AG09309 (cell line): ENCODE measurements around the gene GPR15LG.

Experiments used
- DNase-seq: peaks from one replicate; pipeline ENCODE4 v3.0.0-alpha.2; 2010; ENCODE audit warnings: low read depth
- H3K4me3 ChIP-seq: 2 replicates; pipeline ENCODE4 v1.5.1; 2011; ENCODE audit warnings: mild to moderate bottlenecking, low read depth, low read length, moderate library complexity; ENCODE audit not compliant: control insufficient read depth
- CTCF ChIP-seq: IDR thresholded peaks from 2 replicates; pipeline ENCODE4 v1.5.1; 2011; ENCODE audit warnings: mild to moderate bottlenecking, low read depth, low read length, inconsistent platforms; ENCODE audit not compliant: insufficient read depth, control insufficient read depth; ENCODE audit errors: missing control alignments

GPR15LG gene

GRCh38 chr10:84217746-84218145 is 44.1 kb downstream of the GPR15LG start:
- no peak for DNase-seq
- TF ChIP-seq CTCF, result no peak
- no peak overlapping the region for H3K4me3 ChIP-seq

DNA sequence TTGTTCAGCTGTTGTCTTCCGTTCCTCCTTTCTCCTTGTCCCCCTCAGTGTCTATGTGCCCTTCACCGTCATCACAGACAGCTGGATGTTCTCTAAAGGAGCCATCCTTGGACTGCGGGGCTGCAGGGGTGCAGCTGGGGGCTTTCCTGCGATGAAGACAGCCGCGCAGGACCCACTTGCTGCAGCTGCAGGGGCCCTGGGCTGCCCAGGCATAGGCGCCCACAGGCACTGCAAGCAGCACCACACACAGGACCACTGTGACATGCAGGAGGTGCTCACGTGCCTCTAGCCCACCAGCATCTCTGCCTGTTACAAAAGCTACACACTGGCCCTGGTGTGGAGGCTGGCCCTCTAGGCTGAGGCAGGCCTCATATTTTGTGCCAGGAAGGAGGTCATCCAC is 48.3 kb downstream of the GPR15LG start:
- no peak for TF ChIP-seq CTCF
- no peak overlapping the region for H3K4me3 ChIP-seq
- DNase-seq, result no peak

DNA sequence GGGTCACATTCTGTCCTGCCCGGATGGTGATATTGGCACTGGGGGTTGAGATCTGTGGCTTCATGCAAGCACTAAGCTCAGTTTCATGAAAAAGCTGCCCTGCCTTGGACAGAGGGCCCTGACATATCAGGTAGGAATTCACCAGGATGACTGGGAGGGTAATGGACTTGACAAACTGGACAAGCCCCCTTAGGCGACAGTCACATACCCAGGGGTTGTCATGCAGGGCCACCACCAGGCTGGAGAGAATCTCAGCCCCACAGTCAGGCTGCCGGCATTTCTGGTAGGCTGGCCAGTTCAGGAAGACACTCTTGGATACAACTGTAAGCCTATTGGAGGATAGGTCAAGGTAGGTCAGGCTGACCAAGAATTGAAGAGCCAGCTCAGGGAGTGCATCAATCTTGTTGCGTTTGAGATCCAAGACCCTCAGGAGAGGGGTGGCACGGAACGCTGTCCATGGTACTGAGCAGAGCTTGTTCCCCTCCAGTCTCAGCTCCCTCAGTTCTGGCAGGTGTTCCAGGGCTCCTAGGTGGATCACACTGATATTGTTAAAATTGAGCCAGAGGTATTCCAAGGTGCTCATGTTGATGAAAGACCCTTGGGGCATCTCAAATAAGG is 50.9 kb downstream of the GPR15LG start:
- DNase-seq, result no peak
- H3K4me3 ChIP-seq, result no peak overlapping the region
- TF ChIP-seq CTCF, result no peak

DNA sequence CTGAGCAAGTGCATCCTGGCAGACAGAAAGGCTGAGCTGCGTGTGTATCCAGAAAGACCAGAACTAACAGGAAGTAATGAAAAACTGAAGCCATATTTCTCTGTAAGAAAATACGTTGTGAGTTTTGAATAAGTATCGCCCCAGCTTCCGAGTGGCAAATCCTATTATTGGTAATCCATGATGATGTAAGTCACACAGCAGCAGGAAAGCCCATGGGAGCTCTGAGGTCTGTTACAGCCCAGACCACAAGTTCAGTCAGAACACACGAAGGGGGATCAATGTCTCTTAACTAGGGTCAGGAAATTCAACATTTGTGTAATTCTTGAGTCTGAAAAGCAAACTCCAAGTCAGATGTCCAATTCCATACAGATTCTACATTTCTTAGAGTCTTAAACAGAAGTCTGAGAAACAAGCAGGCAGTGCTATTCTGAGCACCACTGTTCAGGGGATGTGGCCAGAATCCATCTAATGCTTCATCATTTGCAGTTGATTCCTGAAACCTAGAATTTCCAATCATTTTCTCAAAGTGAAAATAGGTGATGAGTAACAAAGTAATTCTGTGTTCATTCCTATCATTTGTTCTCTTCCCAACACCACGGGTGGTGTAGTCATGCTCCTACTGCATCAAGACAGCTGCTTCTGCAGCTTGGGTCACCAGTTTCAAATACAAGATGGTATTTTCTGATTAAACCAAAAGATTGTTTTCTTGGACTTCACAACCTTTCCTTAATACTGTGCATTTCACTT is 52.0 kb downstream of the GPR15LG start, which contains the start of gene LRIT2:
LRIT2 (minus strand) TSS at position 118 of the 747 bp plus-strand sequence; CDS start at position 94, 24 bp downstream.
- TF ChIP-seq CTCF, result no peak
- no peak for DNase-seq
- no peak within 1 kb of the TSS for H3K4me3 ChIP-seq

- DNase-seq, result no peak
- no peak overlapping the region for H3K4me3 ChIP-seq
- TF ChIP-seq CTCF, result no peak
Observed at GRCh38 chr10:84226616-84227015, 53.0 kb downstream of the GPR15LG start.

DNA sequence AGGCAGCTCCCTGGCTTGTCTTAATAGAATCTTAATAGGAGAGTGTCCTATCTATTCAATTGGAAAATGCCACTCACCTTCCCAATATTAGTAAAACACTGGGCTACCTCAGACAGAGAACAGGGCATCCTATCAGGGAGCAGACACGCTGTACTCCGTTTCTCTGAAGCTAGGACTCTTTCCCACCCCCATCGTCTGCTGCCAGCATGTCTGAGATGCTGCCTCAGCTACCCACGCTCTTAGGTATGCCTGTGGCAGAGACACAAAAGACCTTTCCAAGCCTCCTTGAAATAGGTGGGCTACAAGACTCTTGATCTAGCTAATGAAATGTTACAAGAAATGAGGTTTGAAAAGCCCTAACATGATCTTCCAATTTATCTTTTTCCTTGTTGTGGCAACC is 54.2 kb downstream of the GPR15LG start:
- H3K4me3 ChIP-seq, result no peak overlapping the region
- TF ChIP-seq CTCF, result no peak
- no peak for DNase-seq
